ENCODE data around the gene HMCN2.

DNA sequence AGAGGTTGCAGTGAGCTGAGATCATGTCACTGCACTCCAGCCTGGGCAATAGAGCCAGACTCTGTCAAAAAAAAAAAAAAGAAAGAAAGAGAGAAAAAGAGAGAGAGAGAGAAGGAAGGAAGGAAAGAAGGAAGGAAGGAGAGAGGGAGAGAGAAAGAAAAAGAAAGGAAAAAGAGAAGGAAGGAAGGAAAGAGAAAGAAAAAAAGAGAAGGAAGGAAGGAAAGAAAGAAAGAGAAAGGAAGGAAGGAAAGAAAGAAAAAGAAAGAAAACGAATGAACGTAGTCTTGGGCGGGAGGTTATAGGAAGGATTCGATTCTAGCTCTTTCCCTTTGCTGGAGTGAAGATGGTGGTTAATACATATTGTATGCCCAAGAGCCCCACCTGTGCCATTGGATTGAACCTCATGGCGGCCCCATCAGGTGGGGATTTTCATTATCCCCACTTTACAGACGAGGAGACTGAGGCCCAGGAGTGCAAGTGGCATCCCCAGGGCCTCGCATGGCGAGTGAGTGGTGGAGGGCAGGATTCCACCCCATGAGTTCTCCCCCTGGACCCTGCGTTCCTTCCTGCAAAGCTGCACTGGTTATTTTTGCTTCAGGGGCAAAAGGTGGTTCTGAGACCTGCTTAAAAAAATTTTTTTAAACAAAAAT is 98.3 kb downstream of the HMCN2 start:
- TF ChIP-seq, protein P1, sequence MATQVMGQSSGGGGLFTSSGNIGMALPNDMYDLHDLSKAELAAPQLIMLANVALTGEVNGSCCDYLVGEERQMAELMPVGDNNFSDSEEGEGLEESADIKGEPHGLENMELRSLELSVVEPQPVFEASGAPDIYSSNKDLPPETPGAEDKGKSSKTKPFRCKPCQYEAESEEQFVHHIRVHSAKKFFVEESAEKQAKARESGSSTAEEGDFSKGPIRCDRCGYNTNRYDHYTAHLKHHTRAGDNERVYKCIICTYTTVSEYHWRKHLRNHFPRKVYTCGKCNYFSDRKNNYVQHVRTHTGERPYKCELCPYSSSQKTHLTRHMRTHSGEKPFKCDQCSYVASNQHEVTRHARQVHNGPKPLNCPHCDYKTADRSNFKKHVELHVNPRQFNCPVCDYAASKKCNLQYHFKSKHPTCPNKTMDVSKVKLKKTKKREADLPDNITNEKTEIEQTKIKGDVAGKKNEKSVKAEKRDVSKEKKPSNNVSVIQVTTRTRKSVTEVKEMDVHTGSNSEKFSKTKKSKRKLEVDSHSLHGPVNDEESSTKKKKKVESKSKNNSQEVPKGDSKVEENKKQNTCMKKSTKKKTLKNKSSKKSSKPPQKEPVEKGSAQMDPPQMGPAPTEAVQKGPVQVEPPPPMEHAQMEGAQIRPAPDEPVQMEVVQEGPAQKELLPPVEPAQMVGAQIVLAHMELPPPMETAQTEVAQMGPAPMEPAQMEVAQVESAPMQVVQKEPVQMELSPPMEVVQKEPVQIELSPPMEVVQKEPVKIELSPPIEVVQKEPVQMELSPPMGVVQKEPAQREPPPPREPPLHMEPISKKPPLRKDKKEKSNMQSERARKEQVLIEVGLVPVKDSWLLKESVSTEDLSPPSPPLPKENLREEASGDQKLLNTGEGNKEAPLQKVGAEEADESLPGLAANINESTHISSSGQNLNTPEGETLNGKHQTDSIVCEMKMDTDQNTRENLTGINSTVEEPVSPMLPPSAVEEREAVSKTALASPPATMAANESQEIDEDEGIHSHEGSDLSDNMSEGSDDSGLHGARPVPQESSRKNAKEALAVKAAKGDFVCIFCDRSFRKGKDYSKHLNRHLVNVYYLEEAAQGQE (IDR thresholded peaks at IDR 0.05; ENCODE audit: low read depth), result no peak
- no peak for TF ChIP-seq YY1 (IDR thresholded peaks at IDR 0.05; ENCODE audit: low read depth)
- TF ChIP-seq MAX (IDR thresholded peaks at IDR 0.05), result no peak
- TF ChIP-seq CEBPB (IDR thresholded peaks at IDR 0.05), result no peak
